SKM-1 (cell line): ENCODE measurements around the gene SOD1.
A peak's percentile ranks its signal among the peaks of the same experiment; 100 is the strongest.
"Not testable (repeated sequence)": the region's sequence is repeated elsewhere in the genome, so short reads cannot be mapped to it uniquely, and the experiment has no call there.

Source experiments
- DNase-seq: peaks from one replicate; lab custom pipeline; 2025; ENCODE audit not compliant: unreplicated experiment; lab: John Stamatoyannopoulos, UW

Gene SOD1

GRCh38 chr21:31659536-31660258 is at the start of gene SOD1:
Gene SOD1 (plus strand): TSS chr21:31659693. CDS start chr21:31659770, 77 bp downstream.
- peak; percentile 92 for DNase-seq

GRCh38 chr21:31611445-31611844 is 48.0 kb upstream of the SOD1 start:
- DNase-seq, result no peak

- no peak for DNase-seq
These were observed 46.4 kb upstream of the SOD1 start for GRCh38 chr21:31612894-31613785.

- no peak for DNase-seq
These were observed 44.8 kb upstream of the SOD1 start for GRCh38 chr21:31614705-31615104.

GRCh38 chr21:31616216-31616615 is 43.3 kb upstream of the SOD1 start:
- no peak for DNase-seq

GRCh38 chr21:31618696-31619430 is 40.6 kb upstream of the SOD1 start:
- no peak for DNase-seq

GRCh38 chr21:31622397-31622796 is 37.1 kb upstream of the SOD1 start:
- DNase-seq, result no peak

- DNase-seq, result no peak
These were observed 35.8 kb upstream of the SOD1 start for GRCh38 chr21:31623664-31624063.

- no peak for DNase-seq
These were observed 35.3 kb upstream of the SOD1 start for GRCh38 chr21:31624181-31624580.

GRCh38 chr21:31624961-31625491 is 34.5 kb upstream of the SOD1 start:
- DNase-seq, result no peak

- no peak for DNase-seq
These were observed 29.4 kb upstream of the SOD1 start for GRCh38 chr21:31629972-31630711.

GRCh38 chr21:31631881-31632280 is 27.6 kb upstream of the SOD1 start:
- DNase-seq, result not testable (repeated sequence)

GRCh38 chr21:31634993-31635392 is 24.5 kb upstream of the SOD1 start:
- no peak for DNase-seq

GRCh38 chr21:31636874-31637273 is 22.6 kb upstream of the SOD1 start:
- DNase-seq, result no peak

- no peak for DNase-seq
These were observed 18.0 kb upstream of the SOD1 start for GRCh38 chr21:31641416-31641922.

GRCh38 chr21:31644643-31645042 is 14.8 kb upstream of the SOD1 start:
- DNase-seq, result no peak

- DNase-seq, result no peak
These were observed 11.8 kb upstream of the SOD1 start for GRCh38 chr21:31647650-31648049.

GRCh38 chr21:31650930-31651329 is 8.6 kb upstream of the SOD1 start:
- DNase-seq, result no peak

- not testable (repeated sequence) for DNase-seq
These were observed 8.0 kb upstream of the SOD1 start for GRCh38 chr21:31651491-31651890.

- DNase-seq, result no peak
These were observed 5.2 kb upstream of the SOD1 start for GRCh38 chr21:31654340-31654739.
